ENCODE data around the gene AKT1.

The AKT1 gene

DNA sequence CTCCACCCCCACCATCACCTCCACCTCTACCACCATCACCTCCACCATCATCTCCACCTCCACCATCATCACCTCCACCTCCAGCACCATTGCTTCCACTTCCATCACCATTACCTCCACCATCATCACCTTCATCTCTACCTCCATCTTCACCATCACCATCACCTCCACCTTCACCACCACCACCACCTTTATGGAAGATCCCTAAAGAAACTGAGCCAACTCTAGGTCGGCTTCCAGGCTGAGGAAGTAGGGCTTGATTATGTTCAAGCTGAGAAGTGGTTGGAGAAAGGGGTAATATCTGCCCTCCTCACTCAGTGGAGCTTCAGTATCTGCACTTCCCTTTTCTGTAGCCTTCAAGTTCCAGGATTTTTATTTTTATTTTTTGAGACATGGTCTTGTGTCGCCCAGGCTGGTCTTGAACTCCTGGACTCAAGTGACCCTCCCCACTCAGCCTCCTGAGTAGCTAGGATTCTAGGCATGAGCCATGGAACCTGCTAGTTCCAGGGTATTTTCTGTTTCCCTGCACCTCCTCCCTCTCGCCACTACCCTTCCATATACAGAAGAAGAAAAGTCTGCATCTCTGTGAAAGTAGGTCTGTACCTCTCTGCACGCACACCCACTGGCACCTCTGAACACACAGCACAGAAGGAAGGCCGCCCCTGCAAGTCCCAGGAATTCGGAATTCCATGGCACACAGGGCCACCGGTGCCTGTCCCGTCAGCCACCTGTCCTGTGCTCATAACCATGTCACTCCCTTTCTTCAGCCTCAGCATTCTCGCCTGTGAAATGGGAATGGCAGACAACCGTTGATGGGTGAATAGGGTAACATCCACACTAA, 11.3 kb upstream of the AKT1 start:
- TF ChIP-seq, protein P1, sequence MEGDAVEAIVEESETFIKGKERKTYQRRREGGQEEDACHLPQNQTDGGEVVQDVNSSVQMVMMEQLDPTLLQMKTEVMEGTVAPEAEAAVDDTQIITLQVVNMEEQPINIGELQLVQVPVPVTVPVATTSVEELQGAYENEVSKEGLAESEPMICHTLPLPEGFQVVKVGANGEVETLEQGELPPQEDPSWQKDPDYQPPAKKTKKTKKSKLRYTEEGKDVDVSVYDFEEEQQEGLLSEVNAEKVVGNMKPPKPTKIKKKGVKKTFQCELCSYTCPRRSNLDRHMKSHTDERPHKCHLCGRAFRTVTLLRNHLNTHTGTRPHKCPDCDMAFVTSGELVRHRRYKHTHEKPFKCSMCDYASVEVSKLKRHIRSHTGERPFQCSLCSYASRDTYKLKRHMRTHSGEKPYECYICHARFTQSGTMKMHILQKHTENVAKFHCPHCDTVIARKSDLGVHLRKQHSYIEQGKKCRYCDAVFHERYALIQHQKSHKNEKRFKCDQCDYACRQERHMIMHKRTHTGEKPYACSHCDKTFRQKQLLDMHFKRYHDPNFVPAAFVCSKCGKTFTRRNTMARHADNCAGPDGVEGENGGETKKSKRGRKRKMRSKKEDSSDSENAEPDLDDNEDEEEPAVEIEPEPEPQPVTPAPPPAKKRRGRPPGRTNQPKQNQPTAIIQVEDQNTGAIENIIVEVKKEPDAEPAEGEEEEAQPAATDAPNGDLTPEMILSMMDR (IDR thresholded peaks at IDR 0.05; ENCODE audit: extremely low read depth, insufficient read depth, missing control alignments) = no peak
- in situ Hi-C loops (cut with MboI; ENCODE audit: low pct_unique_long_range_greater_than_20kb, low sequenced_read_pairs, unreplicated experiment) = no loop called here
- no peak for DNase-seq (ENCODE audit: low spot score)

DNA sequence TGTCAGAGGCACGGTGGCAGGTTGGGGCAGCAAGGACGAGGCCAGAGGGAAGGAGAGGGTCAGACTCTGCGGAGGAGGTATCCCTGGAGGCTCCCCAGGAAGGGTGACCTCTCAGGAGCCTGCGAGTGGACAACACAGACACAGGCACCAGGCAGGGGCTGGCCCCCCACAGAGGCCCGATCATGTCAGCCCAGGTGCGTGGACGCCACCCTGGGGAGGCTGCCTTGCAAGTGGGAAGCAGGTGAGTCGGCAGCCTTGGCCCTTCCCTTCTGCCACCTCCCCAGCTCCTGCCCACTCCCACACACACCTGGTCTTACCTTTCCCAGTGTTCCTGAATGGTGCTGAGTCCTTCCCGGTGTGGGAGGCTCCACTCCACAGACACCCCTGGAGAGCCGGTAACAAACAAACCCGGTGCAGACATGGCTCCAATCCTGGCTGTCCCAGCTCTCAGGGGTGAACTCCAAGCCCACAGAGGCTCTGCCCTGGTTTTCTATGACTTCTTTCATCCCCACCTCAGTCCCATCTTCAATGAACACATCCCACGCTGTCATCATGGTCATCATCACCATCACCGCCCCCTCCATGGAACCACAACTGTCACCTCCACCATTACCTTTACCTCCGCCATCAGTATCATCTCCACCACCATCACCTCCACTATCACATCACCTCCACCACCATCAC, 10.5 kb upstream of the AKT1 start:
- no peak for DNase-seq (ENCODE audit: low spot score)
- TF ChIP-seq, protein P1 (IDR thresholded peaks at IDR 0.05; ENCODE audit: extremely low read depth, insufficient read depth, missing control alignments) = no peak

DNA sequence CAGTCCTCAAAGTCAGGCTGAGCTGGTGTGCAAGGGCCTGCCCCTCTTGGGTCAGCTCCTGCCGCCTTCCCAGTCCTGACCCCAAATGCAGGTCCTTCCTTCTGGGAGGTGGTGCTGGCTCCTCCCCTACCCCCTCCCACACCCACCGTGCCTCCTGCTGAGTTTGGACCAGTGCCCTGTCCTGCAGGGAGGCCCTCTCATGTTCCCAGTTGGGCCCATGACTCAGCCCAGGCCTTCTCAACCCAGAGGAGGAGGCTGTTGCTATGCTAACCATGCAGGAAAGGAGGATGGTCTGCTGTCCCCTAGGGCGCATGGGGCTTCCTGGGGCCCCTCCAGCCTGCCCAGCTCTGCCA, 9.8 kb upstream of the AKT1 start:
- in situ Hi-C loops (cut with MboI; ENCODE audit: low pct_unique_long_range_greater_than_20kb, low sequenced_read_pairs, unreplicated experiment) = no loop called here
- no peak for DNase-seq (ENCODE audit: low spot score)
- TF ChIP-seq, protein P1 (IDR thresholded peaks at IDR 0.05; ENCODE audit: extremely low read depth, insufficient read depth, missing control alignments) = no peak

More for the DNA sequence above, 10.5 kb upstream of the AKT1 start:
- in situ Hi-C loops (cut with MboI; ENCODE audit: low pct_unique_long_range_greater_than_20kb, low sequenced_read_pairs, unreplicated experiment) = no loop called here

DNA sequence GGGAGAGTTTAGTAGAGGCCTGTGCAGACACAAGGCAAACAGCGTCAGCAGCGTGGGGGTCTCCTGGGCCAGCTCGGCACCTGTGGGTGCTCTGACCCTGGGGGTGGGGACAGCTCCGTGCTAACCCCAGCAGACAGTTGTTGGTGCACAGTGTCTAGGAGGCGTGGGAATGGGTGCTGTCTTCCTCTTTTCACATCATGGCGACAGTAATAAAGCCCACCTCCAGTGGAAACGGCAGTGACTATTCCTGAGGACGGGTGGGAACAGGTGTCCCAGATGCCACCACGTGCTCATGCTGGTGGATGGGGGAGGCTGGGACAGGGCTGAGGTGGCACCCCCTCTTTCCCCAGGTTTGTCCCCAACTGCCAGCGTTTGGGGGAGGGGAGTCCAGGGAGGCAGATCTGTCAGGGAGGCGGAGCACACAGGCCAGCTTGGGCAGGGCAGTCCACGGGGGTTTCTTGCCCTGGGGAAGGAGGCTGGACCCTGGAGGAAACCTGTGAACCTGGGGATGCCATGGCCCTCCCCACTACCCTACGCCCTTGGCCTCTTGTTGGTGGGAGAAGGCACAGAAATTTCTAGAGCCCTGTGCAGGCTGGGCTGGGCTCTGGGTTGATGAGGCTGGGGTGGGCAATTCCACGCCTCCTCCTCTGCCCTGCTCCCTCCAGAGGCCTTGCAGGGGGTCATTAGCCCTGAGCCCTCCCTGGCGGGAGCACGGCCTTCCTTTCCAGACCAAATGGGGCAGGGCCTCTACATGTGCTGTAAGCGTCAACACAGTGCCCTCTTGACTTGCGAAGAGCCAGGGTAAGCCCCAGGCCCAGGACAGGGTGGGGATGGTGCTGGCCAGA, 9.2 kb upstream of the AKT1 start:
- TF ChIP-seq, protein P1 (IDR thresholded peaks at IDR 0.05; ENCODE audit: extremely low read depth, insufficient read depth, missing control alignments) = no peak
- no peak for DNase-seq (ENCODE audit: low spot score)
- in situ Hi-C loops (cut with MboI; ENCODE audit: low pct_unique_long_range_greater_than_20kb, low sequenced_read_pairs, unreplicated experiment) = no loop called here

DNA sequence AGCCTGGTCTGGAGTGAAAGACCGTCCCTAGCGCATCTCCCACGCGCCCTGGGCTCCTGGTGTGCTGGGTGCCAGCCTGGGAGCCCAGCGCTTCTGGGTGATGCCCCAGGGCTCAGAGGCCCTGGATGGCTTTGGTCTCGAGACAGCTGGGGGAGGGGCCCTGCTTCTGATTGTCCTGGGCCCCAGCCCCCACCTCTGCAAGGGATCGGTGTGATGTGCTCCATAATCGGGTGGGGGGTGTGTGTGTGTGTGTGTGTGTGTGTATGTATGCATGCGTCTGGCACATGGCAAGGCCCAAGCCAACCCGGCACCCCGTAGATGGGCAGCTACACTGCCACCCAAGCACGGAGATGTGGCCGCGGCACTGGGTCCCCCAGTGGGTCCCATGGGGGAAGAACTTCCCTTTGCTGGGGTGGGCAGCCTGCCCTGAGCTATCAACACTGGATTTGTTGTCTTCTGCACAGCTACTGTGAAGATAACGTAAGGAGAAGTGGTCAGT, 8.4 kb upstream of the AKT1 start:
- no peak for DNase-seq (ENCODE audit: low spot score)
- in situ Hi-C loops (cut with MboI; ENCODE audit: low pct_unique_long_range_greater_than_20kb, low sequenced_read_pairs, unreplicated experiment) = no loop called here

More for the DNA sequence above, 8.4 kb upstream of the AKT1 start:
- TF ChIP-seq, protein P1 (IDR thresholded peaks at IDR 0.05; ENCODE audit: extremely low read depth, insufficient read depth, missing control alignments) = no peak
